WTC11 (cell line): Measurements from ENCODE around the gene GRAMD1C.

ENCODE experiments used
- CBFB ChIP-seq: sonication (generic); formaldehyde crosslinking; IDR thresholded peaks from 2 replicates; pipeline ENCODE4 v1.8.1; 2022; ENCODE audit warnings: mild to moderate bottlenecking, low read depth, missing genetic modification reagents
- MXD4 ChIP-seq: fragments of 250-450 bp; sonication (Bioruptor Pico); IDR thresholded peaks from 2 replicates; pipeline ENCODE4 v1.8.0; 2021; ENCODE audit warnings: mild to moderate bottlenecking, moderate library complexity, borderline replicate concordance
- TF ChIP-seq, protein P1 (sequence below): fragments of 200-600 bp; IDR thresholded peaks from 2 replicates; pipeline ENCODE4 v1.8.0; 2022; ENCODE audit warnings: antibody characterized with exemption
- TF ChIP-seq, protein P2 (sequence below): sonication (generic); formaldehyde crosslinking; IDR thresholded peaks from 2 replicates; pipeline ENCODE4 v1.8.1; 2023; ENCODE audit warnings: mild to moderate bottlenecking, missing genetic modification reagents, moderate library complexity

DNA sequence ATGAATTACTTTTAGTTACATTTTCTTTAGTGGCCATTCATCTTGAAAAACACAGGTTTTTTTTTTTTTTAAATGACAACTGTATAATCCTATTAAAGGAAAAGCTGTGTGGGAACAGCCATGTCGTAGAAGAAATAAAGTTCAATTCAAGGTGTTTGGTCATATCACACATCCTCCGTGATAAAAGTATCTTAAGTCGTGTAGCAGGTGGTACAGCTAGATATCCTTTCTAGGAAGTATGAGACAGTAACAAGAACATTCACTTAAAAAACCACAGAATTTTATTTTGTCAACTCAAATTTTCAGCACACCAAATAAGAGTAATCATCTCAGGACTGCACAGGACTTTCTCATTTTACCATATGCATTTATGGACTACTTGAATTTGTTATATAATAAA is 125.3 kb downstream of the GRAMD1C start:
- TF ChIP-seq, protein P1, sequence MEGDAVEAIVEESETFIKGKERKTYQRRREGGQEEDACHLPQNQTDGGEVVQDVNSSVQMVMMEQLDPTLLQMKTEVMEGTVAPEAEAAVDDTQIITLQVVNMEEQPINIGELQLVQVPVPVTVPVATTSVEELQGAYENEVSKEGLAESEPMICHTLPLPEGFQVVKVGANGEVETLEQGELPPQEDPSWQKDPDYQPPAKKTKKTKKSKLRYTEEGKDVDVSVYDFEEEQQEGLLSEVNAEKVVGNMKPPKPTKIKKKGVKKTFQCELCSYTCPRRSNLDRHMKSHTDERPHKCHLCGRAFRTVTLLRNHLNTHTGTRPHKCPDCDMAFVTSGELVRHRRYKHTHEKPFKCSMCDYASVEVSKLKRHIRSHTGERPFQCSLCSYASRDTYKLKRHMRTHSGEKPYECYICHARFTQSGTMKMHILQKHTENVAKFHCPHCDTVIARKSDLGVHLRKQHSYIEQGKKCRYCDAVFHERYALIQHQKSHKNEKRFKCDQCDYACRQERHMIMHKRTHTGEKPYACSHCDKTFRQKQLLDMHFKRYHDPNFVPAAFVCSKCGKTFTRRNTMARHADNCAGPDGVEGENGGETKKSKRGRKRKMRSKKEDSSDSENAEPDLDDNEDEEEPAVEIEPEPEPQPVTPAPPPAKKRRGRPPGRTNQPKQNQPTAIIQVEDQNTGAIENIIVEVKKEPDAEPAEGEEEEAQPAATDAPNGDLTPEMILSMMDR = no peak
- TF ChIP-seq MXD4 (CRISPR knock-in tag) (no peak), CBFB (CRISPR knock-in tag) (no peak)
- TF ChIP-seq, protein P2, sequence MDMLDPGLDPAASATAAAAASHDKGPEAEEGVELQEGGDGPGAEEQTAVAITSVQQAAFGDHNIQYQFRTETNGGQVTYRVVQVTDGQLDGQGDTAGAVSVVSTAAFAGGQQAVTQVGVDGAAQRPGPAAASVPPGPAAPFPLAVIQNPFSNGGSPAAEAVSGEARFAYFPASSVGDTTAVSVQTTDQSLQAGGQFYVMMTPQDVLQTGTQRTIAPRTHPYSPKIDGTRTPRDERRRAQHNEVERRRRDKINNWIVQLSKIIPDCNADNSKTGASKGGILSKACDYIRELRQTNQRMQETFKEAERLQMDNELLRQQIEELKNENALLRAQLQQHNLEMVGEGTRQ (CRISPR knock-in tag) = no peak
